ENCODE results near the gene EVI5.

- TF ChIP-seq POLR2AphosphoS5 (IDR thresholded peaks at IDR 0.05) = no peak
- TF ChIP-seq CTCF (IDR thresholded peaks at IDR 0.05) = no peak
- no peak for TF ChIP-seq POLR2A (IDR thresholded peaks at IDR 0.05)
These were observed 212.4 kb downstream of the EVI5 start for GRCh38 chr1:92572520-92572919.

Measured in breast epithelium (tissue), 3 donors.